Peyer's patch (tissue), 4 donors: Measurements from ENCODE around the gene FBLN1.

Source experiments
- POLR2A ChIP-seq, 2 donors: fragments of 450-650 bp; IDR thresholded peaks; one replicate each; pipeline ENCODE4 v1.5.1; 2017; ENCODE audit warnings: antibody characterized with exemption in 2 of 2, mild to moderate bottlenecking in 2 of 2, moderate library complexity in 2 of 2
- TF ChIP-seq, protein P1 (sequence below), 6 experiments: fragments of 450-650 bp in 4 of 6; fragments of 200-600 bp in 2 of 6; sonication (generic) in 1 of 6; IDR thresholded peaks; one replicate each; pipeline ENCODE4 v1.5.1; 2017 to 2019; ENCODE audit warnings: antibody characterized with exemption in 6 of 6, mild to moderate bottlenecking in 3 of 6, moderate library complexity in 1 of 6

DNA sequence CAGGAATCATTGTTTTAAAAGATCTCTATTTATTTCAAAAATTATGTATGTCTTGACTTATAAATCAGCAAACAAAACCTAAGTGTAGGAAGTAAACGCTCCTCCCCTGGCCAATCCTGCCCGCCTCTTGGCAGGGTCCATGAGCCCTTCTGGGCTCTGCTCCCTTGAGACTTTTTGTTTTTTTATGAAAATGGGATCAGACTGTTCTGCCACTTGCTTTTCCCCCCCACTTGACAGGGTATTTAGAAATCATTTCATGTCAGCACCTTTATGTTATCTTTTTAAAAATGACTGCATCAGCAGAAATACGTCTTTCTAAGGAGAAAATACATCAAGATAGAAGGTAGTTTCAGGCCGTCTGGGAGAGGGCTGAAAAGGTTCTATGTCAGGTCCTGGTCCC, 35.6 kb downstream of the FBLN1 start:
- no peak for TF ChIP-seq POLR2A (IDR thresholded peaks at IDR 0.05)
- TF ChIP-seq, protein P1, sequence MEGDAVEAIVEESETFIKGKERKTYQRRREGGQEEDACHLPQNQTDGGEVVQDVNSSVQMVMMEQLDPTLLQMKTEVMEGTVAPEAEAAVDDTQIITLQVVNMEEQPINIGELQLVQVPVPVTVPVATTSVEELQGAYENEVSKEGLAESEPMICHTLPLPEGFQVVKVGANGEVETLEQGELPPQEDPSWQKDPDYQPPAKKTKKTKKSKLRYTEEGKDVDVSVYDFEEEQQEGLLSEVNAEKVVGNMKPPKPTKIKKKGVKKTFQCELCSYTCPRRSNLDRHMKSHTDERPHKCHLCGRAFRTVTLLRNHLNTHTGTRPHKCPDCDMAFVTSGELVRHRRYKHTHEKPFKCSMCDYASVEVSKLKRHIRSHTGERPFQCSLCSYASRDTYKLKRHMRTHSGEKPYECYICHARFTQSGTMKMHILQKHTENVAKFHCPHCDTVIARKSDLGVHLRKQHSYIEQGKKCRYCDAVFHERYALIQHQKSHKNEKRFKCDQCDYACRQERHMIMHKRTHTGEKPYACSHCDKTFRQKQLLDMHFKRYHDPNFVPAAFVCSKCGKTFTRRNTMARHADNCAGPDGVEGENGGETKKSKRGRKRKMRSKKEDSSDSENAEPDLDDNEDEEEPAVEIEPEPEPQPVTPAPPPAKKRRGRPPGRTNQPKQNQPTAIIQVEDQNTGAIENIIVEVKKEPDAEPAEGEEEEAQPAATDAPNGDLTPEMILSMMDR (IDR thresholded peaks at IDR 0.05): no peak
